ENCODE measurements around the gene BLACAT1. TPM values are rescaled to one million over a fixed set of nuclear protein-coding genes. Genes with fewer than 3 reads are reported as not detected.

The BLACAT1 gene
- total and polyA plus RNA-seq, 9 of the 15 experiments (the other 6 are each of a cell fraction or from before 2014, with no cell fraction given): 0.10 to 5.9 (median 0.73) TPM

DNA sequence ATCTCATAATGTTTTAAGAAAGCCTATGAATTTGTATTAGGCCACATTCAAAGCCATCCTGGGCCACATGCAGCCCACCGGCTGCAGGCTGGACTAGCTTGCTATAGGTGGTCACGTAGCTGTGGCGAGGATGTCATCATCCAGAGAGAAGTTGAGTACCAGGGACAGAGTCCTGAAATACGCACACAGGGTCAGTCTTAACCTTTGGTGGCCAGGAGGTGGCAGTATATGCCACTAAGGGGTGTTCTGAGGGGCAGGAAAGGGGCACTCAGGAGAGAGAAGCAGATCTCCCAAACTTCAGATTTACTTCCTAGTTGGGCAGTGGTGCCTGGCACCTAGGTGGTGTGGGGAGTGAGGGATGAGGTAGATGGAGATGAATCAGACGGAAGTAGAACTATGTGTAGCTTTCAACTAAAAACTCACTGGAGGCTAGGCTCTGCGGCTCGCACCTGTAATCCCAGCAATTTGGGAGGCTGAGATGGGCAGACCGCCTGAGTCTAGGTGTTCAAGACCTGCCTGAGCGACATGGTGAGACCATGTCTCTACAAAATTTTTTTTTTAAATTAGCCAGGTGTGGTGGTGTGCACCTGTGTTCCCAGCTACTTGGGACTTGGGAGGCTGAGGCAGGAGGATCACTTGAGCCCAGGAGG lies 32.4 kb upstream of the BLACAT1 start (continued):
- TF ChIP-seq CTBP1 (IDR thresholded peaks at IDR 0.05; ENCODE audit: borderline replicate concordance) (peak; percentile 31; the same call in 1 of the 2 replicates), FUS (optimal IDR thresholded peaks at IDR 0.05; ENCODE audit: low read depth, low read length) (no peak), ZNF239 (CRISPR knock-in tag; IDR thresholded peaks at IDR 0.05) (no peak), ETV6 (IDR thresholded peaks at IDR 0.05; ENCODE audit: borderline replicate concordance in 1 of 2, low read depth in 2 of 2, low read length in 1 of 2) (no peak), ETV6 (CRISPR knock-in tag; IDR thresholded peaks at IDR 0.05; ENCODE audit: borderline replicate concordance) (no peak), ZNF75A (CRISPR knock-in tag; IDR thresholded peaks at IDR 0.05) (no peak), ZFP1 (CRISPR knock-in tag; IDR thresholded peaks at IDR 0.05) (no peak), LCOR (CRISPR knock-in tag; IDR thresholded peaks at IDR 0.05) (no peak), NR2F6 (CRISPR knock-in tag; IDR thresholded peaks at IDR 0.05) (no peak)
- TF ChIP-seq, protein P1, sequence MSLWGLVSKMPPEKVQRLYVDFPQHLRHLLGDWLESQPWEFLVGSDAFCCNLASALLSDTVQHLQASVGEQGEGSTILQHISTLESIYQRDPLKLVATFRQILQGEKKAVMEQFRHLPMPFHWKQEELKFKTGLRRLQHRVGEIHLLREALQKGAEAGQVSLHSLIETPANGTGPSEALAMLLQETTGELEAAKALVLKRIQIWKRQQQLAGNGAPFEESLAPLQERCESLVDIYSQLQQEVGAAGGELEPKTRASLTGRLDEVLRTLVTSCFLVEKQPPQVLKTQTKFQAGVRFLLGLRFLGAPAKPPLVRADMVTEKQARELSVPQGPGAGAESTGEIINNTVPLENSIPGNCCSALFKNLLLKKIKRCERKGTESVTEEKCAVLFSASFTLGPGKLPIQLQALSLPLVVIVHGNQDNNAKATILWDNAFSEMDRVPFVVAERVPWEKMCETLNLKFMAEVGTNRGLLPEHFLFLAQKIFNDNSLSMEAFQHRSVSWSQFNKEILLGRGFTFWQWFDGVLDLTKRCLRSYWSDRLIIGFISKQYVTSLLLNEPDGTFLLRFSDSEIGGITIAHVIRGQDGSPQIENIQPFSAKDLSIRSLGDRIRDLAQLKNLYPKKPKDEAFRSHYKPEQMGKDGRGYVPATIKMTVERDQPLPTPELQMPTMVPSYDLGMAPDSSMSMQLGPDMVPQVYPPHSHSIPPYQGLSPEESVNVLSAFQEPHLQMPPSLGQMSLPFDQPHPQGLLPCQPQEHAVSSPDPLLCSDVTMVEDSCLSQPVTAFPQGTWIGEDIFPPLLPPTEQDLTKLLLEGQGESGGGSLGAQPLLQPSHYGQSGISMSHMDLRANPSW (CRISPR knock-in tag; IDR thresholded peaks at IDR 0.05): no peak
- TF ChIP-seq, protein P2, sequence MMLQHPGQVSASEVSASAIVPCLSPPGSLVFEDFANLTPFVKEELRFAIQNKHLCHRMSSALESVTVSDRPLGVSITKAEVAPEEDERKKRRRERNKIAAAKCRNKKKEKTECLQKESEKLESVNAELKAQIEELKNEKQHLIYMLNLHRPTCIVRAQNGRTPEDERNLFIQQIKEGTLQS (IDR thresholded peaks at IDR 0.05): peak; percentile 67
- TF ChIP-seq, protein P2 (CRISPR knock-in tag; conservative IDR thresholded peaks at IDR 0.05): no peak
- TF ChIP-seq, protein P3, sequence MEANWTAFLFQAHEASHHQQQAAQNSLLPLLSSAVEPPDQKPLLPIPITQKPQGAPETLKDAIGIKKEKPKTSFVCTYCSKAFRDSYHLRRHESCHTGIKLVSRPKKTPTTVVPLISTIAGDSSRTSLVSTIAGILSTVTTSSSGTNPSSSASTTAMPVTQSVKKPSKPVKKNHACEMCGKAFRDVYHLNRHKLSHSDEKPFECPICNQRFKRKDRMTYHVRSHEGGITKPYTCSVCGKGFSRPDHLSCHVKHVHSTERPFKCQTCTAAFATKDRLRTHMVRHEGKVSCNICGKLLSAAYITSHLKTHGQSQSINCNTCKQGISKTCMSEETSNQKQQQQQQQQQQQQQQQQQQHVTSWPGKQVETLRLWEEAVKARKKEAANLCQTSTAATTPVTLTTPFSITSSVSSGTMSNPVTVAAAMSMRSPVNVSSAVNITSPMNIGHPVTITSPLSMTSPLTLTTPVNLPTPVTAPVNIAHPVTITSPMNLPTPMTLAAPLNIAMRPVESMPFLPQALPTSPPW (CRISPR knock-in tag; IDR thresholded peaks at IDR 0.05): no peak
- TF ChIP-seq, protein P4, sequence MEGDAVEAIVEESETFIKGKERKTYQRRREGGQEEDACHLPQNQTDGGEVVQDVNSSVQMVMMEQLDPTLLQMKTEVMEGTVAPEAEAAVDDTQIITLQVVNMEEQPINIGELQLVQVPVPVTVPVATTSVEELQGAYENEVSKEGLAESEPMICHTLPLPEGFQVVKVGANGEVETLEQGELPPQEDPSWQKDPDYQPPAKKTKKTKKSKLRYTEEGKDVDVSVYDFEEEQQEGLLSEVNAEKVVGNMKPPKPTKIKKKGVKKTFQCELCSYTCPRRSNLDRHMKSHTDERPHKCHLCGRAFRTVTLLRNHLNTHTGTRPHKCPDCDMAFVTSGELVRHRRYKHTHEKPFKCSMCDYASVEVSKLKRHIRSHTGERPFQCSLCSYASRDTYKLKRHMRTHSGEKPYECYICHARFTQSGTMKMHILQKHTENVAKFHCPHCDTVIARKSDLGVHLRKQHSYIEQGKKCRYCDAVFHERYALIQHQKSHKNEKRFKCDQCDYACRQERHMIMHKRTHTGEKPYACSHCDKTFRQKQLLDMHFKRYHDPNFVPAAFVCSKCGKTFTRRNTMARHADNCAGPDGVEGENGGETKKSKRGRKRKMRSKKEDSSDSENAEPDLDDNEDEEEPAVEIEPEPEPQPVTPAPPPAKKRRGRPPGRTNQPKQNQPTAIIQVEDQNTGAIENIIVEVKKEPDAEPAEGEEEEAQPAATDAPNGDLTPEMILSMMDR (IDR thresholded peaks at IDR 0.05 in 2 of 3, conservative IDR thresholded peaks at IDR 0.05 in 1 of 3; ENCODE audit: insufficient read depth in 2 of 3, low read depth in 1 of 3, low read length in 3 of 3): peak; percentile 80 to 89 (median 84)
- TF ChIP-seq, protein P5, sequence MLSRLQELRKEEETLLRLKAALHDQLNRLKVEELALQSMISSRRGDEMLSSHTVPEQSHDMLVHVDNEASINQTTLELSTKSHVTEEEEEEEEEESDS (CRISPR knock-in tag; IDR thresholded peaks at IDR 0.05): no peak
